Mesendoderm (in vitro differentiated cells): ENCODE measurements around the gene SLC16A12.

Experiments
- DNase-seq: peaks from one replicate; pipeline ENCODE4 v3.0.0; 2013
- H2AK5ac ChIP-seq: 2 replicates; pipeline ENCODE4 v1.6.1; 2013; ENCODE audit warnings: low read length, inconsistent platforms
- H2BK120ac ChIP-seq: 2 replicates; pipeline ENCODE4 v1.6.1; 2013; ENCODE audit warnings: low read depth, mild to moderate bottlenecking, low read length, moderate library complexity, mixed read lengths
- H2BK15ac ChIP-seq: replicated peaks from 2 replicates; pipeline ENCODE4 v1.6.1; 2013; ENCODE audit warnings: low read depth, mild to moderate bottlenecking, moderate library complexity
- H2BK5ac ChIP-seq: 2 replicates; pipeline ENCODE4 v1.6.1; 2013; ENCODE audit warnings: low read length, inconsistent platforms
- H3K18ac ChIP-seq: 2 replicates; pipeline ENCODE4 v1.6.1; 2013; ENCODE audit warnings: mild to moderate bottlenecking, low read length, mixed read lengths
- H3K23ac ChIP-seq: one replicate; pipeline ENCODE4 v1.6.1; 2013; ENCODE audit warnings: low read length
- H3K27ac ChIP-seq: 2 replicates; pipeline ENCODE4 v1.5.1; 2013; ENCODE audit warnings: low read depth, mild to moderate bottlenecking, inconsistent platforms, low read length, moderate library complexity
- H3K27me3 ChIP-seq: 2 replicates; pipeline ENCODE4 v1.6.1; 2013; ENCODE audit warnings: low read length, control low read depth, mild to moderate bottlenecking, inconsistent platforms; ENCODE audit not compliant: insufficient read depth, poor library complexity
- H3K36me3 ChIP-seq: 2 replicates; pipeline ENCODE4 v1.6.1; 2013; ENCODE audit warnings: low read length, inconsistent platforms; ENCODE audit not compliant: control insufficient read depth, insufficient read depth
- H3K4ac ChIP-seq: one replicate; pipeline ENCODE4 v1.6.1; 2013; ENCODE audit warnings: low read depth, mild to moderate bottlenecking, low read length, moderate library complexity
- H3K4me1 ChIP-seq: 2 replicates; pipeline ENCODE4 v1.6.1; 2013; ENCODE audit warnings: low read depth, low read length, inconsistent platforms; ENCODE audit not compliant: control insufficient read depth
- H3K4me2 ChIP-seq: 2 replicates; pipeline ENCODE4 v1.6.1; 2013; ENCODE audit warnings: low read length
- H3K4me3 ChIP-seq: 2 replicates; pipeline ENCODE4 v1.5.1; 2013; ENCODE audit warnings: mild to moderate bottlenecking, low read length
- H3K56ac ChIP-seq: one replicate; pipeline ENCODE4 v1.6.1; 2013; ENCODE audit warnings: low read length
- H3K79me1 ChIP-seq: 2 replicates; pipeline ENCODE4 v1.6.1; 2013; ENCODE audit warnings: low read length, inconsistent platforms
- H3K79me2 ChIP-seq: 2 replicates; pipeline ENCODE4 v1.6.1; 2013; ENCODE audit warnings: mild to moderate bottlenecking, low read length; ENCODE audit not compliant: control insufficient read depth, insufficient read depth
- H3K9ac ChIP-seq: 2 replicates; pipeline ENCODE4 v1.6.1; 2013; ENCODE audit warnings: low read length, inconsistent platforms
- H4K5ac ChIP-seq: one replicate; pipeline ENCODE4 v1.6.1; 2013; ENCODE audit warnings: low read length
- H4K8ac ChIP-seq: one replicate; pipeline ENCODE4 v1.6.1; 2013; ENCODE audit warnings: low read depth, mild to moderate bottlenecking, control low read depth, low read length, moderate library complexity
- WGBS: extraction: QIAGEN DNeasy Blood & Tissue Kit; methylation state at CpG from one replicate; pipeline ENCODE4 v1.1.7; 2013; ENCODE audit warnings: low lambda C conversion rate, missing lambda C conversion rate; ENCODE audit not compliant: insufficient coverage; ENCODE audit errors: extremely low coverage; 5-methylcytosine and 5-hydroxymethylcytosine counted together

Gene SLC16A12

GRCh38 chr10:89384474-89385340 is 150.7 kb downstream of the SLC16A12 start:
- H2BK120ac ChIP-seq: no peak overlapping the region
- H3K36me3 ChIP-seq: no peaks in the 10 kb centered on the region
- H2BK15ac ChIP-seq: no peak overlapping the region
- no peak for DNase-seq
- H2BK5ac ChIP-seq: no peak overlapping the region
- H3K4me3 ChIP-seq: no peak overlapping the region
- H3K56ac ChIP-seq: no peak overlapping the region
- H3K27me3 ChIP-seq: no peaks in the 10 kb centered on the region
- no peak overlapping the region for H2AK5ac ChIP-seq
- no peaks in the 10 kb centered on the region for H3K79me1 ChIP-seq
- H3K27ac ChIP-seq: no peak overlapping the region
- H4K5ac ChIP-seq: no peak overlapping the region
- H3K4me1 ChIP-seq: no peaks in the 10 kb centered on the region
- no peak overlapping the region for H3K4me2 ChIP-seq
- WGBS: no CpG with 5 or more reads among the region's 4 CpGs
- no peak overlapping the region for H4K8ac ChIP-seq
- H3K23ac ChIP-seq: no peak overlapping the region
- no peaks in the 10 kb centered on the region for H3K79me2 ChIP-seq
- H3K18ac ChIP-seq: no peak overlapping the region
- no peak overlapping the region for H3K4ac ChIP-seq
- H3K9ac ChIP-seq: peak overlapping the region; percentile 12

GRCh38 chr10:89382757-89383156 is 152.6 kb downstream of the SLC16A12 start:
- Histone ChIP-seq H3K18ac (no peak overlapping the region), H4K5ac (no peak overlapping the region), H3K4me1 (peaks cover 1% of the 10 kb centered on the region), H2BK5ac (no peak overlapping the region), H3K9ac (no peak overlapping the region), H2BK15ac (no peak overlapping the region), H3K79me1 (no peaks in the 10 kb centered on the region), H3K4ac (no peak overlapping the region), H3K4me2 (no peak overlapping the region), H2BK120ac (no peak overlapping the region), H3K56ac (no peak overlapping the region), H3K27ac (no peak overlapping the region), H3K79me2 (no peaks in the 10 kb centered on the region), H4K8ac (no peak overlapping the region), H3K23ac (no peak overlapping the region), H3K36me3 (no peaks in the 10 kb centered on the region), H3K4me3 (no peak overlapping the region), H2AK5ac (no peak overlapping the region), H3K27me3 (no peaks in the 10 kb centered on the region)
- WGBS: no CpG with 5 or more reads among the region's 1 CpG
- DNase-seq: no peak
